Right cardiac atrium (tissue), 5 donors: ENCODE results near the gene PLEKHG1. TPM values are rescaled to one million over a fixed set of nuclear protein-coding genes. Genes with fewer than 3 reads are reported as not detected.

Experiments
- ATAC-seq, 2 donors: fragments of 200-7000 bp; cut with Tn5 transposase; one replicate each; pipeline versions ENCODE4 v1.8.0 to v1.9.1; 2020; ENCODE audit warnings: moderate library complexity in 2 of 2, mild to moderate bottlenecking in 1 of 2
- DNase-seq, 3 donors: peaks; one replicate each; pipeline ENCODE4 v3.0.0-alpha.2; 2020
- H3K27ac ChIP-seq: one replicate; pipeline ENCODE4 v1.5.1; 2013; ENCODE audit warnings: mild to moderate bottlenecking, low read length, control low read depth, moderate library complexity
- H3K27me3 ChIP-seq: one replicate; pipeline ENCODE4 v1.6.1; 2013; ENCODE audit not compliant: control insufficient read depth, insufficient read depth
- H3K4me1 ChIP-seq: one replicate; pipeline ENCODE4 v1.6.1; 2013; ENCODE audit warnings: low read length; ENCODE audit not compliant: control insufficient read depth, insufficient read depth
- H3K4me3 ChIP-seq: one replicate; pipeline ENCODE4 v1.5.1; 2013; ENCODE audit warnings: low read length, control low read depth
- H3K9me3 ChIP-seq: one replicate; pipeline ENCODE4 v1.6.1; 2013; ENCODE audit warnings: low read length; ENCODE audit not compliant: control insufficient read depth
- WGBS: extraction: QIAGEN DNeasy Blood & Tissue Kit; methylation state at CpG from one replicate; pipeline ENCODE4 v1.1.7; 2013; 5-methylcytosine and 5-hydroxymethylcytosine counted together
- intact Hi-C, 4 donors: fragments of 100-400 bp; cut with DNase I; formaldehyde crosslinking; loops; one replicate each; pipeline versions ENCODE4 v1.11.0 to v1.14.0; 2022 to 2023
- polyA plus RNA-seq: library from polyadenylated mRNA; stranded (reverse); fragments of 200-250 nt; gene quantifications from one replicate; pipeline ENCODE4 v1.2.3, GENCODE V29; 2013
- total RNA-seq, 4 donors: library from RNA; stranded (reverse); fragmentation: NEBNext Ultra II Directional; extraction: Animal tissue kit (Norgen Biotek cat#: 25700); gene quantifications; one replicate each; pipeline ENCODE4 v1.2.1, GENCODE V29; 2021
- donor health status: healthy with polysubstance abuse.
- donor health status: DM: no; HTN: yes; CAD: no.
- donor health status: DM: no; HTN: no; CAD: no.
- donor health status: DM: no; HTN: yes; CAD: no; lungs with severe emphysema.
- donor health status: DM: yes; HTN: yes; CAD: no.

PLEKHG1 gene
- total and polyA plus RNA-seq, 5 donors, result 2.2 to 17.6 (median 7.1) TPM

GRCh38 chr6:150631984-150632642, 32.4 kb downstream of the PLEKHG1 start:
- no peaks in the 10 kb centered on the region for H3K27me3 ChIP-seq
- H3K4me3 ChIP-seq, result no peak overlapping the region
- H3K9me3 ChIP-seq, result no peaks in the 10 kb centered on the region
- peaks cover 4% of the 10 kb centered on the region for H3K4me1 ChIP-seq
- H3K27ac ChIP-seq, result no peak overlapping the region
- WGBS, result 80% methylated on average over 9 of the region's 9 CpGs
- ATAC-seq (peak in 1 of 2 donors; percentile 21), DNase-seq (peak in 1 of 3 donors; percentile 19)
- intact Hi-C loops, result no loop called here

- Histone ChIP-seq H3K27ac (no peak overlapping the region), H3K27me3 (no peaks in the 10 kb centered on the region), H3K9me3 (no peaks in the 10 kb centered on the region), H3K4me1 (peaks cover 4% of the 10 kb centered on the region), H3K4me3 (no peak overlapping the region)
- intact Hi-C loops, result no loop called here
- ATAC-seq, result no peak
- DNase-seq, result no peak
- 78% methylated on average over 13 of the region's 13 CpGs for WGBS
These were observed 33.2 kb downstream of the PLEKHG1 start for GRCh38 chr6:150632785-150633485.

GRCh38 chr6:150633486-150633834, 33.8 kb downstream of the PLEKHG1 start:
- DNase-seq (no peak), ATAC-seq (peak in 1 of 2 donors; percentile 26)
- Histone ChIP-seq H3K27me3 (no peaks in the 10 kb centered on the region), H3K9me3 (no peaks in the 10 kb centered on the region), H3K4me3 (no peak overlapping the region), H3K4me1 (peaks cover 4% of the 10 kb centered on the region), H3K27ac (no peak overlapping the region)
- WGBS, result 87% methylated on average over 4 of the region's 4 CpGs
- intact Hi-C loops, result no loop called here

GRCh38 chr6:150634176-150634963, 34.7 kb downstream of the PLEKHG1 start:
- H3K27ac ChIP-seq, result no peak overlapping the region
- no peaks in the 10 kb centered on the region for H3K27me3 ChIP-seq
- H3K9me3 ChIP-seq, result no peaks in the 10 kb centered on the region
- intact Hi-C loops, result no loop called here
- DNase-seq, result no peak
- H3K4me3 ChIP-seq, result no peak overlapping the region
- 62% methylated on average over 4 of the region's 4 CpGs for WGBS
- peaks cover 4% of the 10 kb centered on the region for H3K4me1 ChIP-seq
- ATAC-seq, result no peak

GRCh38 chr6:150634964-150635292, 35.2 kb downstream of the PLEKHG1 start:
- no peaks in the 10 kb centered on the region for H3K27me3 ChIP-seq
- H3K4me3 ChIP-seq, result no peak overlapping the region
- no peaks in the 10 kb centered on the region for H3K9me3 ChIP-seq
- DNase-seq (no peak), ATAC-seq (no peak)
- no peak overlapping the region for H3K27ac ChIP-seq
- peaks cover 4% of the 10 kb centered on the region for H3K4me1 ChIP-seq
- WGBS, result 41% methylated on average over 1 of the region's 1 CpG
- intact Hi-C loops, result no loop called here

GRCh38 chr6:150635906-150636514, 36.3 kb downstream of the PLEKHG1 start:
- WGBS, result 74% methylated on average over 3 of the region's 3 CpGs
- H3K4me1 ChIP-seq, result peaks cover 4% of the 10 kb centered on the region
- no peaks in the 10 kb centered on the region for H3K27me3 ChIP-seq
- ATAC-seq (no peak), DNase-seq (no peak)
- no peaks in the 10 kb centered on the region for H3K9me3 ChIP-seq
- intact Hi-C loops, result no loop called here
- H3K4me3 ChIP-seq, result no peak overlapping the region
- no peak overlapping the region for H3K27ac ChIP-seq

GRCh38 chr6:150636808-150637207, 37.1 kb downstream of the PLEKHG1 start:
- intact Hi-C loops, result no loop called here
- no peak overlapping the region for H3K4me3 ChIP-seq
- H3K4me1 ChIP-seq, result peaks cover 4% of the 10 kb centered on the region

GRCh38 chr6:150637266-150637665, 37.6 kb downstream of the PLEKHG1 start:
- 95% methylated on average over 1 of the region's 1 CpG for WGBS
- no peak for DNase-seq

More at GRCh38 chr6:150636808-150637207, 37.1 kb downstream of the PLEKHG1 start:
- H3K9me3 ChIP-seq, result no peaks in the 10 kb centered on the region
- no peak for DNase-seq
- ATAC-seq, result no peak
- no peaks in the 10 kb centered on the region for H3K27me3 ChIP-seq
- 81% methylated on average over 1 of the region's 1 CpG for WGBS
- H3K27ac ChIP-seq, result no peak overlapping the region

GRCh38 chr6:150638267-150638666, 38.6 kb downstream of the PLEKHG1 start:
- Histone ChIP-seq H3K4me3 (no peak overlapping the region), H3K27ac (no peak overlapping the region), H3K4me1 (peaks cover 4% of the 10 kb centered on the region), H3K27me3 (no peaks in the 10 kb centered on the region), H3K9me3 (no peaks in the 10 kb centered on the region)
- intact Hi-C loops, result no loop called here
- WGBS, result 65% methylated on average over 1 of the region's 1 CpG
- no peak for ATAC-seq
- no peak for DNase-seq

More at GRCh38 chr6:150637266-150637665, 37.6 kb downstream of the PLEKHG1 start:
- ATAC-seq, result no peak
- intact Hi-C loops, result no loop called here
- Histone ChIP-seq H3K27ac (no peak overlapping the region), H3K4me3 (no peak overlapping the region), H3K27me3 (no peaks in the 10 kb centered on the region), H3K4me1 (peaks cover 4% of the 10 kb centered on the region), H3K9me3 (no peaks in the 10 kb centered on the region)

GRCh38 chr6:150638765-150639164, 39.1 kb downstream of the PLEKHG1 start:
- H3K27me3 ChIP-seq, result no peaks in the 10 kb centered on the region
- intact Hi-C loops, result no loop called here
- peaks cover 4% of the 10 kb centered on the region for H3K4me1 ChIP-seq
- 99% methylated on average over 1 of the region's 1 CpG for WGBS
- no peak overlapping the region for H3K4me3 ChIP-seq
- no peak overlapping the region for H3K27ac ChIP-seq
- DNase-seq, result no peak
- H3K9me3 ChIP-seq, result no peaks in the 10 kb centered on the region
- no peak for ATAC-seq

- 95% methylated on average over 9 of the region's 9 CpGs for WGBS
- intact Hi-C loops, result no loop called here
These were observed 40.2 kb downstream of the PLEKHG1 start for GRCh38 chr6:150639823-150640331.

More at GRCh38 chr6:150639823-150640331, 40.2 kb downstream of the PLEKHG1 start:
- H3K27ac ChIP-seq, result no peak overlapping the region
- no peaks in the 10 kb centered on the region for H3K9me3 ChIP-seq
- no peaks in the 10 kb centered on the region for H3K27me3 ChIP-seq
- DNase-seq (no peak), ATAC-seq (no peak)
- no peak overlapping the region for H3K4me3 ChIP-seq
- H3K4me1 ChIP-seq, result peaks cover 4% of the 10 kb centered on the region
